ENCODE results near the gene CIRBP. TPM values are rescaled to one million over a fixed set of nuclear protein-coding genes. Genes with fewer than 3 reads are reported as not detected.

Gene CIRBP
- total and polyA plus RNA-seq, 9 of the 15 experiments (the other 6 are each of a cell fraction or from before 2014, with no cell fraction given) = 20.5 to 327 (median 176) TPM

DNA sequence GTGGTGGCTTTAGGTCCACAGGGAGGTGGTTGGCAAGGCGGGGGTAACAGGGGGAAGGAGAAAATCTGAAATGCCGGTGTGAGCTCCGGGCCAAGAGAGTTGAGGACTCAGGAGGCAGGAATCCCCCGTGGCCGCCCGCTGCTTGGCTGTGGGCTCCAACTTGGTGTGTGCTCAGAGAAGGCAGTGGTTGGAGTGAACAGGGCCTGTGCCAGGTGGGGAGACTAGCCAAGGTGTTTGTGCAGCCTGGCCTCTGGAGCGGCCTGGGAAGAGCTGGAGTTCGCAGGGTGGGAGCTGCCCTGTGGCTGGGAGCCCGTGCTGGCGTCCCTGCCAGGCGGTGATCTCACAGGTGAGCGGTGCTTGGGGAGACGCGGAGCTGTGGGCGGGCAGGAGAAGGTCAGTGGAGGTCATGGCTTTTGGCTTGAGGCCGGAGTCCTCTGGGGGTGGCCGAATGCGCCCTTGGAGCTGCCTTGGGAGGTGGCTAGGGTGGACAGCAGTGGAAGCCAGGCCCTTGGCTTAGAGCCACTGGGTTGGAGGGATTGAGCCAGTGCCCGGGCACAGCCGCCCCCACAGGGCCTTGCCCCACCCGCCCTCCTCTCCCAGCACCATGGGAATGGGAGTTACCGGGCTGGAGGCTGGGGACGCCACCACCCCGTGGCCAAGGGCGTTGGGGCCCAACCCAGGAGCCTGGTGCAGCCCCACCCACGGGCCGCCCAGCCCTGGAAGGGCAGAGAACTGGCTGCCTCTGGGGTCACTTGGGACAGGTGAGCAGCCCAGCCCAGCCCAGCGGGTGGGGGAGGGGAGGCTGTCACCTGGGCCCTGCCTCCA lies 7.1 kb upstream of the CIRBP start (continued):
- TF ChIP-seq SIRT6 (IDR thresholded peaks at IDR 0.05; ENCODE audit: low read depth, low read length) (no peak), ZNF232 (CRISPR knock-in tag; IDR thresholded peaks at IDR 0.05) (no peak), RBM25 (IDR thresholded peaks at IDR 0.05; ENCODE audit: low read depth, low read length, severe bottlenecking) (no peak), SREBF2 (CRISPR knock-in tag; IDR thresholded peaks at IDR 0.05) (no peak), ETS1 (conservative IDR thresholded peaks at IDR 0.05; ENCODE audit: control insufficient read depth, low read depth, low read length) (0 out of 2 replicates have a peak, but pooled peaks have one; percentile 17), HMBOX1 (IDR thresholded peaks at IDR 0.05) (no peak), ZNF668 (CRISPR knock-in tag; IDR thresholded peaks at IDR 0.05) (no peak), ZNF583 (CRISPR knock-in tag; IDR thresholded peaks at IDR 0.05) (no peak), TFAP4 (CRISPR knock-in tag; IDR thresholded peaks at IDR 0.05; ENCODE audit: borderline replicate concordance) (peak; percentile 49; the same call in 1 of the 2 replicates), PHF8 (IDR thresholded peaks at IDR 0.05; ENCODE audit: borderline replicate concordance, low read length) (peak; percentile 1; the same call in 1 of the 2 replicates), ILK (tag; IDR thresholded peaks at IDR 0.05; ENCODE audit: borderline replicate concordance, low read depth) (no peak), ZKSCAN1 (IDR thresholded peaks at IDR 0.05; ENCODE audit: low read depth, low read length) (no peak), KDM5B (IDR thresholded peaks at IDR 0.05; ENCODE audit: insufficient replicate concordance, low read depth, low read length) (peak; percentile 23), SRSF9 (IDR thresholded peaks at IDR 0.05; ENCODE audit: borderline replicate concordance, low read depth, low read length) (no peak), SMARCE1 (IDR thresholded peaks at IDR 0.05) (0 out of 2 replicates have a peak, but pooled peaks have one; percentile 5), FOSL1 (tag; conservative IDR thresholded peaks at IDR 0.05) (no peak), NFIC (IDR thresholded peaks at IDR 0.05) (0 out of 2 replicates have a peak, but pooled peaks have one; percentile 24), ILF3 (IDR thresholded peaks at IDR 0.05; ENCODE audit: borderline replicate concordance) (no peak)
- TF ChIP-seq, protein P1, sequence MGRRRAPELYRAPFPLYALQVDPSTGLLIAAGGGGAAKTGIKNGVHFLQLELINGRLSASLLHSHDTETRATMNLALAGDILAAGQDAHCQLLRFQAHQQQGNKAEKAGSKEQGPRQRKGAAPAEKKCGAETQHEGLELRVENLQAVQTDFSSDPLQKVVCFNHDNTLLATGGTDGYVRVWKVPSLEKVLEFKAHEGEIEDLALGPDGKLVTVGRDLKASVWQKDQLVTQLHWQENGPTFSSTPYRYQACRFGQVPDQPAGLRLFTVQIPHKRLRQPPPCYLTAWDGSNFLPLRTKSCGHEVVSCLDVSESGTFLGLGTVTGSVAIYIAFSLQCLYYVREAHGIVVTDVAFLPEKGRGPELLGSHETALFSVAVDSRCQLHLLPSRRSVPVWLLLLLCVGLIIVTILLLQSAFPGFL (CRISPR knock-in tag; IDR thresholded peaks at IDR 0.05) = no peak

Measured in K562 (cell line).